HepG2 (cell line): ENCODE data around the gene UNG. TPM values are rescaled to one million over a fixed set of nuclear protein-coding genes. Genes with fewer than 3 reads are reported as not detected.

Experiments
- ARNTL ChIP-seq: sonication (generic); formaldehyde crosslinking; IDR thresholded peaks from 2 replicates; pipeline ENCODE4 v1.4.0; 2020; ENCODE audit warnings: mild to moderate bottlenecking, missing genetic modification reagents
- ATF4 ChIP-seq, 2 experiments: fragments of 450-650 bp in 1 of 2; sonication (generic) in 1 of 2; formaldehyde crosslinking; IDR thresholded peaks; 2 replicates each; pipeline versions ENCODE4 v1.5.0 to v1.8.0; 2020 to 2022; ENCODE audit warnings: mild to moderate bottlenecking in 1 of 2, missing genetic modification reagents in 1 of 2
- CSRNP1 ChIP-seq: sonication (generic); formaldehyde crosslinking; IDR thresholded peaks from 2 replicates; pipeline ENCODE4 v1.8.1; 2023; ENCODE audit warnings: mild to moderate bottlenecking, missing genetic modification reagents
- HOXA9 ChIP-seq: sonication (generic); formaldehyde crosslinking; IDR thresholded peaks from 2 replicates; pipeline ENCODE4 v1.8.1; 2022; ENCODE audit warnings: missing genetic modification reagents, mild to moderate bottlenecking, moderate library complexity, borderline replicate concordance
- MLX ChIP-seq: IDR thresholded peaks from 2 replicates; pipeline ENCODE4 v1.6.1; 2016
- NFYB ChIP-seq: sonication (generic); formaldehyde crosslinking; IDR thresholded peaks from 2 replicates; pipeline ENCODE4 v1.4.0; 2020; ENCODE audit warnings: missing genetic modification reagents
- PLSCR1 ChIP-seq: sonication (generic); formaldehyde crosslinking; IDR thresholded peaks from 2 replicates; pipeline ENCODE4 v1.5.0; 2020; ENCODE audit warnings: missing genetic modification reagents, mild to moderate bottlenecking, borderline replicate concordance
- POLR2AphosphoS2 ChIP-seq: IDR thresholded peaks from 2 replicates; pipeline ENCODE4 v1.6.1; 2011; ENCODE audit warnings: low read depth, low read length, improper control_type of control experiment
- SALL1 ChIP-seq: sonication (generic); formaldehyde crosslinking; IDR thresholded peaks from 2 replicates; pipeline ENCODE4 v1.8.0; 2022; ENCODE audit warnings: mild to moderate bottlenecking, missing genetic modification reagents
- STAT6 ChIP-seq: sonication (generic); formaldehyde crosslinking; IDR thresholded peaks from 2 replicates; pipeline ENCODE4 v1.4.0; 2020; ENCODE audit warnings: missing genetic modification reagents, mild to moderate bottlenecking, borderline replicate concordance
- TARDBP ChIP-seq: sonication (generic); formaldehyde crosslinking; IDR thresholded peaks from 2 replicates; pipeline ENCODE4 v1.8.0; 2022; ENCODE audit warnings: mild to moderate bottlenecking, missing genetic modification reagents
- TCF7L2 ChIP-seq: IDR thresholded peaks from 2 replicates; pipeline ENCODE4 v1.6.1; 2011; ENCODE audit warnings: mild to moderate bottlenecking, low read depth, low read length, moderate library complexity
- TFDP2 ChIP-seq: sonication (generic); formaldehyde crosslinking; IDR thresholded peaks from 2 replicates; pipeline ENCODE4 v1.4.0; 2020; ENCODE audit warnings: missing genetic modification reagents
- ZFP91 ChIP-seq: sonication (generic); formaldehyde crosslinking; IDR thresholded peaks from 2 replicates; pipeline ENCODE4 v1.9.0; 2022; ENCODE audit warnings: missing genetic modification reagents, mild to moderate bottlenecking, borderline replicate concordance
- ZNF12 ChIP-seq: sonication (generic); formaldehyde crosslinking; IDR thresholded peaks from 2 replicates; pipeline ENCODE4 v1.5.0; 2020; ENCODE audit warnings: missing genetic modification reagents
- ZNF207 ChIP-seq: fragments of 450-650 bp; IDR thresholded peaks from 2 replicates; pipeline ENCODE4 v1.6.1; 2016; ENCODE audit warnings: antibody characterized with exemption, borderline replicate concordance
- ZNF235 ChIP-seq: sonication (generic); formaldehyde crosslinking; IDR thresholded peaks from 2 replicates; pipeline ENCODE4 v1.8.1; 2023; ENCODE audit warnings: mild to moderate bottlenecking, missing genetic modification reagents, borderline replicate concordance
- ZNF335 ChIP-seq: sonication (generic); formaldehyde crosslinking; IDR thresholded peaks from 2 replicates; pipeline ENCODE4 v1.4.0; 2020; ENCODE audit warnings: missing genetic modification reagents
- ZNF652 ChIP-seq: IDR thresholded peaks from 2 replicates; pipeline ENCODE4 v1.6.1; 2016; ENCODE audit warnings: low read depth, borderline replicate concordance
- polyA plus RNA-seq, 8 experiments: library from polyadenylated mRNA; depleted of rRNA in 3 of 8; stranded (reverse) in 7 of 8; unstranded in 1 of 8; fragments of >200 nt; fragmentation: Illumina TruSeq in 4 of 8; extraction: Trizol in 4 of 8; gene quantifications; 2 replicates each; pipeline versions ENCODE4 v1.2.1 to v1.2.3, GENCODE V29; 2011 to 2016; ENCODE audit warnings: low read depth in 4 of 8, missing spikeins in 1 of 8, mixed read lengths in 1 of 8; ENCODE audit not compliant: insufficient read depth in 1 of 8
- total RNA-seq, 5 experiments: library from RNA; depleted of rRNA; stranded (reverse); fragments of >200 nt; fragmentation: Illumina TruSeq; extraction: Trizol; gene quantifications; 2 replicates each; pipeline ENCODE4 v1.2.3, GENCODE V29; 2016; ENCODE audit warnings: low read depth in 1 of 5

UNG gene
- total and polyA plus RNA-seq, 2 of the 13 experiments (the other 11 are each of a cell fraction or from before 2014, with no cell fraction given) = 23.3 to 114 TPM

- no peak for TF ChIP-seq STAT6 (CRISPR knock-in tag)
- TF ChIP-seq POLR2AphosphoS2 = no peak
- no peak for TF ChIP-seq ZNF335
- TF ChIP-seq TFDP2 (CRISPR knock-in tag) = peak; percentile 97
- TF ChIP-seq ZNF652 = no peak
- TF ChIP-seq ARNTL (CRISPR knock-in tag) = peak; percentile 58
- TF ChIP-seq ZNF12 = no peak
- peak; percentile 66 for TF ChIP-seq TARDBP (CRISPR knock-in tag)
- TF ChIP-seq ATF4 (CRISPR knock-in tag; IDR thresholded peaks at IDR 0.05) = peak in 1 of 2 experiments; percentile 79; a peak in 2 of 4 replicates
- TF ChIP-seq ZNF207 = no peak
- TF ChIP-seq ZNF235 = no peak
- no peak for TF ChIP-seq MLX (CRISPR knock-in tag)
- TF ChIP-seq TCF7L2 = no peak
- TF ChIP-seq ZFP91 (CRISPR knock-in tag) = peak; percentile 33; the same call in 1 of the 2 replicates
- peak; percentile 94 for TF ChIP-seq NFYB (CRISPR knock-in tag)
- TF ChIP-seq CSRNP1 (CRISPR knock-in tag) = peak; percentile 97
- TF ChIP-seq SALL1 (CRISPR knock-in tag) = peak; percentile 37; the same call in 1 of the 2 replicates
- TF ChIP-seq HOXA9 (CRISPR knock-in tag) = peak; percentile 81; the same call in 1 of the 2 replicates
- TF ChIP-seq PLSCR1 = no peak
Measured at GRCh38 chr12:109097435-109098182, at the start of gene UNG (continued).
